NK-92 (cell line): ENCODE results near the gene REPS2.
"Not testable (repeated sequence)": the region's sequence is repeated elsewhere in the genome, so short reads cannot be mapped to it uniquely, and the experiment has no call there.

Experiments used
- DNase-seq: peaks from one replicate; lab custom pipeline; 2025; ENCODE audit not compliant: unreplicated experiment; lab: John Stamatoyannopoulos, UW

REPS2 gene

DNA sequence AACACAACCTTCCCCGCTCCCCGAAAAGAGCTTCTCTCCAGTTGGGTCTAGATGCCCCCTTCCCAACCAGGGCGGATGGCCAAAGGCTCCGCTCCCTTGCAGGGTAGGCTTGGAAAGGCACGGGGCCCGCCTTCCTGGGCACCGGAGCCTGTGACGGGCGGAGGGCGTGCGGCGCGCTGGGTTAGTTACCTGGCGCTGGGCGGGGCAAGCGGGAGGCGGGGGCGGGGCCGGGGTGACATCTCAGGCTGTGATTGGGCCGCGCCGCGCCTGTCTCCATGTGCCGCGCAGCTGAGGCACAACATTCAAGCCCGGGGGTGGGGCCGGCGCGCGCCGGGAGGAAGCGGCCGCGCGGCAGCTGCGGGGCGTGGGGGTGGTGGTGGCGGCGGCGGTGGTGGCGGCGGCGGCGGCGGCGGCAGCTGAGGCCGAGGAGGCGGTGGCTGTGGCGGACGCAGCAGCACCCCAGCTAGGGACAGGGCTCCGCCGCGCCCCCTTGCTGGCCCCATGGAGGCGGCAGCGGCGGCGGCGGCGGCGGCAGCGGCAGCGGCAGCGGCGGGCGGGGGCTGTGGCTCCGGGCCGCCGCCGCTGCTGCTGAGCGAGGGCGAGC is at the start of gene REPS2:
Gene REPS2 (plus strand): TSS at position 298 of the 604 bp plus-strand sequence. CDS start 204 bp downstream, at position 502.
- no peak for DNase-seq

DNA sequence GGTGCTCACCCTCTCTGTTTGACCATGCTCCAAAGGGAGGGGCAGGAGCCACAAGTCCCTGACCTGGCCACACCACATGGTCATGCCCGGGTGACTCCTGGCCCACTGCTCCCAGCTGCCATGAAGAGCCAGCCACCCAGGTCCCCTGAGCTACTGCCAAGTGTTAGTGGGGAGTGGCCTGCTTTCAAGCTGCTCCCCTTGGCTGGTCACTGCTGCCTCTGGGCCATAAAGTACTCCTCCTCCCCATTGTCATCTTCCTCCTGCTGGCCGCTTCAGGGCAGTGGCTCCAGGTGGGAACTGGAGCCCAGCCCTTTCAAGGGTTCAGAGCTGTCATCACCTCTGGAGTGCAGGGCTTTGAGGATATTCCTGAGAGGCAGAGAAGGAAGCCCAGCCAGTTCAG is 49.0 kb upstream of the REPS2 start:
- no peak for DNase-seq

DNA sequence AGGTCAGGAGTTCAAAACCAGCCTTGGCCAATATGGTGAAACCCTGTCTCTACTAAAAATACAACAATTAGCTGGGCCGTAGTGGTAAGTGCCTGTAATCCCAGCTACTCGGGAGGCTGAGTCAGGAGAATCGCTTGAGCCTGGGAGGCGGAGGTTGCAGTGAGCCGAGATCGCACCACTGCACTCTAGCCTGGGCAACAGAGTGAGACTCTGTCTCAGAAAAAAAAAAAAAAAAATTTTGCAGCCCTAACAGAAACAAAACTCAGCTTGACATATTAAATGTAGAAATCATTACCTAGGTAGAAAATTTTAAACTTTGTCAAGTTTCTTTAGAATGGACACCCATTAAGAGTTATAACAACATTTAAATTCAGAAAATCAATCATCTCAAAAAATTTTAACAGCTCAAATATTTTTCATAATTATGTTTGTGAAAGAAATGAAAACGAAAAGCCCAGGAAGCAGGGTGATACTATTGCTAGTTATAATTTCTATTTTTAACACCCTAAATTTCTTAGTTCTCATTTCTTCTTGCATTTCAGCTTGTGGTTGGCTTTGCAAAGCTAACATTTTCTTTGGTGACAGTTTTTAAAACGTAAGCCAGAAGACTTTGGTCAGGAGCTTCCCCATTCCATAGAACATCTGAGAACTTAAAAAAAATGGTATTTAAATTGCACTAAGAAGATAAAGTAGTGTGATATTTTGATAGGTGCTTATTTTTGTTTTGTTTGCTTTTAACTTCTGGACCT is 43.0 kb upstream of the REPS2 start:
- no peak for DNase-seq

DNA sequence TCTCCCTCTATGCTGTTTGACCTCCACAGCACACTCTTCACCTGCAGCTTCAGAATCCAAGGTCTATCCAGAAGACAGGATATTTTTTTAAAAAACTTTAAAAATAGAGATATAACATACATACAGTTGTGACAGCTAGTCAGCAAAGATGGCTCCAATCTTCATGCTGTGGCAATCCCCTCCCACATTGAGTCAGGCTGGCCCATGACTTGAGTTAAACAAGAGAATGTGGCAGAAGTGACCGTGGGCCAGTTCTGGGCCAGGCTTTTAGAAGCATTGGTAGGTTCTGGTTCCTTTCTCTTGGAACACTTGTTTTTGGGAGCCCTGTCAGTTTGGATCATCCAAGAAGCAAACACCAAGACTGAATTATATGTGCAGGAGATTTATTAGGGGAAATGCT is 36.1 kb upstream of the REPS2 start:
- DNase-seq, result no peak

DNA sequence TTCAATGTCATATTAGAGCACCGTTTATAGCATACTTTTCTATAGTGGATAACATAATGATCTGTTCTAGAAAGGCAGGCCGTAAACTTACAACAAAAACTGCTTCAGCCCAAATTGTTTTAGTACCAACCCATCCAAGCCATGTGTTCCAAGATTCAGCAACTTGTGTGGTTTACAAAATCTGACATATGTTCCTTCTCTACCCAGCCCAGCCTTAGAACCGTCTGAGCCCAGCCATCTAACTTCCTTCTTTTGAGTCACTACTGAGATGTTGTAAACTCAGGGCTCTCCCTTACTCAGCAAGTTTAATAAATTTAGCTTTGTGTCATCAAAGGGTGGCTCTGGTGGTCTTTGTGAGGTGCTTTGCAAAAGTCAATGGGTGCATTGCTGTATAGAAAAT is 32.4 kb upstream of the REPS2 start:
- DNase-seq, result no peak

DNA sequence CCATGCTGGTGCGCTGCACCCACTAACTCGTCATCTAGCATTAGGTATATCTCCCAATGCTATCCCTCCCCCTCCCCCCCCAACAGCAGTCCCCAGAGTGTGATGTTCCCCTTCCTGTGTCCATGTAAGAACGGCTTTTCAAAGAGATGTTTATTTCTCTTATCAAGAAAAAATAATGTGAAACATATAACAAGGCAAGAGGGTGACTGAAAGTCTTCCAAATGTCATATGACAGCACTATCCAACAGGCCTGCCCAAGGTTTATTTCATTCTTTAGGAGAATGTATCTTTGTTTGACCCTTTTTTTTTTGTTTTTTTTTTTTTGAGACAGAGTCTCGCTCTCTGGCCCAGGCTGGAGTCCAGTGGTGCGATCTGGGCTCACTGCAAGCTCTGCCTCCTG is 29.9 kb upstream of the REPS2 start:
- DNase-seq, result no peak

DNA sequence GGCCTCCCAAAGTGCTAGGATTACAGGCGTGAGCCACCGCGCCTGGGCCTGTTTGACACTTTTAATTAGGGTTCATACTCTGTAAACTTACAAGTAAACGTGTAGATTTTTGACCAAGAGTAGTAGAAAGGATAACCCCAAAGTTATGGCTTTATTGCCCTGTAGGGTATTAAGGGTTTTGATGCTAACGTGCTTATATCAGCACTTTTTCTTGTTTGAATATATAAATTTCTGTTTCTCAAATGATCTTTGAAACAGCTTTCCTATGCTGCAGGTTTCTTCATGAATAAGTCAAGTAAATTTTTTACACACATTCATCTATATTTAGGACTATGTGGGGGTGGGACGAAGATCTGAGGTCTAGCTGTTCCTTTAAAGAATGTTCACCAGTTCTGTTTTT is 29.3 kb upstream of the REPS2 start:
- no peak for DNase-seq

DNA sequence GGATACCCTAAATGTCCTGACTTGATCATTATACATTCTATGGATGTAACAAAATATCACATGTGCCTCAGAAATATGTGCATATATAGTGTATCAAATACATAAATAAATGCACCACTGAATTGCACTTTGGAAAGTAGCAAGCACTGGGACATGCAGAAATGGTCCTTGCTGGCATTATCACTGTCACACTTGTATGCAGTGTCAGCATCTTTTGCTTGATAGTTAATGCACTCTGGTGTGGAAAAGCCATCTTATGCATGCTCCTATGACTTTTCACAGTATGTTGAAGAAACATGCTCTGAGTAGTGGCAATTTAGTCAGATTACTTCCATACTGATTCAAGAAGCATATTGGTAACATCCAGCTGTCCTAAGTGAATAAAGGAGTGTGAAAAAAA is 27.5 kb upstream of the REPS2 start:
- no peak for DNase-seq

DNA sequence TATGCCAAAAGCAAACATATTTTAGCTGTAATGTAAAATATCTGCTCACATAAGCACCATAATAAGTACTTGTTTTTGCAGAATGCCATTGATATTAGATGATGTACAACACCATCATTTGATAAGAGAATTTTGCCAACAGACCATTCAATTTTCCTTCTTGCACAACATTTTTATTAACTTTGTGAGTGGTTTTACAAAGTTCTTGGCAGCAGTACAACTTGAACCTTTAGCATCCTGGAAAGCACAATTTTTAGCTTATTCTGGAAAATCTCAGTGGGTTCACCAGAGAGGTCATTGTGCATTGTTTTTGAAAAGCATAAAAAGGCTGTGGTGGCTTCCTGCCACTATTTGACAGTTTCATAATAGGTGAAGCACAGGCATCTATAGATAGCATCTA is 26.4 kb upstream of the REPS2 start:
- DNase-seq, result no peak

DNA sequence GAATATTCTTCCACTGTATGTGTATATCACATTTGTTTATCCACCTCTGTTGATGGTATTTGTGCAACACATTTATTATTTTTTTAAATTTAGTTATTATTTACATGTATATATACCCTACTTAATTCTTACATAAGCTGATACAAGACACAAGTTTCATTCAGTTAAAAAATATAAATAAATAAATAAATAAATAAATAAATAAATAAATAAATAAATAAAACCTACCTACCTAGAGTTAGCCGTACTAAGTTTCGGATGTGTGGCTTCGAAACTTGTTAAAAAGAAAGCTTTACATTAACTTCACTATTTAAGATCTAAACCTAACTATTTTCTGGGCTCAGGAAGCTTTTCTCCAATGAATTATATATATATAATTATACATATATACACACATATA is 23.3 kb upstream of the REPS2 start:
- no peak for DNase-seq

DNA sequence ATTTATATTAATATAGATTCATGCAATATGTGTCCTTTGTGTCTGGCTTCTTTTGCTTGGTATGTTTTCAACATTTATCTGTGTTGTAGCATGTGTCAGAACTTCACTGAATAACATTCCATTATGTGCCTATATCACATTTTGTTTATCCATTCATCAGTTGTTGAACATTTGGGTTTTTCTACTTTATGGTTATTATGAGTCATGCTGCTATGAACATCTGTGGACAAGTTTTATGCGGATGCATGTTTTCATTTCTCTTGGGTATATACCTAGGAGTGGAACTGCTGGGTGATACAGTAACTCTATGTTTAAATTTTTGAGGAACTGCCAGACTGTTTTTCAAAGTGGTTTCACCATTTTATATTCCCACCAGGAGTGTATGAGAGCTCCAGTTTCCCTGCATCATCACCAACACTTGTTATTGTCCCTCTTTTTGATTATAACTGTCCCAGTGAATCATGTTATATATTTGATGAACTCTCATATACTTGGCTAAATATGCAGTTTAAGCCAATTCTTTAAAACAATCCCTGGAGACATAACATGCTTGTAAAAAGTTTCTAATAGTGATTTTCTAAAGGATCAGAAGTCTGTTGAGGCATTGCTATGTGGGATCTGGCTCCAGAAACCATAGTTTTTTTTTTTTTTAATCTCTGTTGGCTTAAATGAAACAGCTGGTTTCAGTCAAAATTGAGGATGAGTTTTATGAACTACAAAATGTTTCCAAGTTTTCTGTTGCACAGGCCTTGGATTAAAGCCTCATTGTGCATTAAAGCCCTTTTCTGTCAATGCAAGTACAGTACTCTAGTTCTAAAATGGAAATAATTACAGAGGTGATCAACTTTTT is 21.6 kb upstream of the REPS2 start:
- DNase-seq, result no peak

DNA sequence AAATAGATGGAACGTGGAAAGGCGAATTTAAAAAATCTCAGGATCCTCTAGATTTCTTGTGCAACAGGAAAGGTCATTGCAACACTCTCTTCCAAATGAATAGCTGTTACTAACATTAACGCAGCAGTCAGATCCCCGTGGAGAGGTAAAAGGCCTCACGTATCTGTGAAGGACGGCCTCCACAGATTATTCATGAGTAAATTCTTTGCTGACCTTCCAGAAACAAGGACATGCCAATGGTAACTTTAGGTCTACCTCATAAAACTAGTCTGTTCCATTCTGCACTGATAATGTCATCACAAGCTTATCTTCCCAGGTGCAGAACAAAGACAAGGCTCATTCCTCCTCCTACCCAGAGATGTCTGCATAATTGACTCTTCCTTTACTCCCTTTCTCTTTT is 16.1 kb upstream of the REPS2 start:
- DNase-seq, result no peak

DNA sequence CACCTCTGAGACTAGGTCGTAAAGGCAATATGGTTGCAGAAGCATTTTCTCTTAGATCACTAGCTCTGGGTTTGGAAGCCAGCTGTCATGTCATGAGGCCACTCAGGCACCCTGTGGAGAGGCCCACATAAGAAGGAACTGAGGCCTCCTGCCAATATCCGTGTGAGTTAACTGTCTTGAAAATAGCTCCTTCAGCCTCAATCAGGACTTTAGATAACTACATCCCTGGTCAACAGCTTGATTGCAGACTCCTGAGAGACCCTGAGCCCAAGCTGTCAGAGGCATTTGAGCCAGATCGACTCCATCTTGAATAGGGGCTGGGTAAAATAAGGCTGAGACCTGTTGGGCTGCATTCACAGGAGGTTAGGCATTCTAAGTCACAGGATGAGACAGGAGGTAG is 15.1 kb upstream of the REPS2 start:
- DNase-seq, result no peak

DNA sequence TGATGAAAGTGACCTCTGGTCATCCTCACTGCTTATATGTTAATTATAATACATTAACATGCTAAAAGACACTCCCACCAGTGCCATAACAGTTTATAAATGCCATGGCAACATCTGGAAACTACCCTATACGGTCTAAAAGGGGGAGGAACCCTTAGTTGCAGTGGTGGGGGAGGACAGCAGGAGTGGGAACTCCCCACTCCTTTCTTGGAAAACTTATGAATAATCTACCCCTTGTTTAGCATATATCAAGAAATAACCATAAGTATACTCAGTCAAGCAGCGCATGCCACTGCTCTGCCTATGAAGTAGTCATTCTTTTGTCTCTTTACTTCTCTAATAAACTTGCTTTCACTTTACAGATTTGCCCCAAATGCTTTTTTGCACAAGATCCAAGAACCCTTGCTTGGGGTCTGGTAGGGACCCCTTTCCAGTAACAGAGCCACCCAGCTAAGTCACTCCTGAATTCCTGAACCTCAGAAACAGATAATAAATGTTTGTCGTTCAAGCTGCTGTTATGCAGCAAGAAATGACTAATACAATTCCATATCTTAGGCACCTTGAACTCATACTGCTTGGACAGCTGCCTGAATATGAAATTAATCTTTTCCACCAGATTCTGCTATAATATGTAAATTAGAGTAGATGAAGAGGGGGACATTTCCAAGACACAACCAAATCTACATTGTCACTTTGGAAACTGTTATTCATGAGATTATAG is 14.4 kb upstream of the REPS2 start:
- DNase-seq, result no peak

DNA sequence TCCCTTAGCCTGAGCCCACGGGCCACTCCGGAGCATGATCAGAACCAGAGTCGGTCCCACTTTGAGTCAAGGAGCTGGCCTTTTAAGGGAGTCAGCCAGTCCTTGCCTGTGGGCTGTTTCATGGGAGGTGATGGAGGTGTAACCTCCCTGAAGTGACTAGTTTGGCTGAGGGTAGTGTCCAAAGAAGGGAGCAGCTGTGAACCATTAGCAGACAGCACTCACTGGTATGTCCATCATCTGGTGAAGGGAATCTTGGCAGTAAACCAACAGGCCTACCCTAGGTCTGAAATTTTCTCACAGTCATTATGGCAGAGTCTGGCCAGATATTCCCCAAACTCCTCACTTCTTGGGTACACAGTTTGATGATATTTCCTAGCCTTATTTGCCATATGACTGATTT is 12.3 kb upstream of the REPS2 start:
- DNase-seq, result no peak

DNA sequence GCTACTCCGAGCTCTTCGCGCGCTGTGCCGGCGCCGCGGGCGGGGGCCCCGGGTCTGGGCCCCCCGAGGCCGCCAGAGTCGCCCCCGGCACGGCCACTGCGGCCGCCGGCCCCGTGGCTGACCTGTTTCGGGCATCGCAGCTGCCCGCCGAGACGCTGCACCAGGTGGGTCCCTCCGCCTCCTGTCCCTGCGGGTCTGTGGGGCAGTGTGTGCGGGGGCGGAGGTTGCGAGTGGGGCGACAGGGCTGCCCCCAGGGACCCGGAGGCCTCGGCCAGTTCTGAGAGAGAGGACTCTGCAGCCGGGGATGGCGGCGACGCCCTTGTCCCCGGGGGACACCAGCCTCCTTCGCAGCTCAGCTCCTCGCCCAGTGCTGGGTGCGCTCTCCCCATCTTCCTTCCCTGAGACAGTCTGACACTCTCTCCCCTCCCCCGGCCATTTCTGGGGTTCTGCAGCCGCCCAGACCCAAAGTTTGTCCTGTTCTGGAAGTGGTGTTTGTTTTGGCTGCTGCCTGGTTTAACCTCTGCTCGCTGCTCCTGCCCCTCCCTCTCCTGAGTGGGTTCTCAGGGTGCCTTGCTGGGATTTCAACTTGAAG is 609 bp downstream of the REPS2 start:
- no peak for DNase-seq

DNA sequence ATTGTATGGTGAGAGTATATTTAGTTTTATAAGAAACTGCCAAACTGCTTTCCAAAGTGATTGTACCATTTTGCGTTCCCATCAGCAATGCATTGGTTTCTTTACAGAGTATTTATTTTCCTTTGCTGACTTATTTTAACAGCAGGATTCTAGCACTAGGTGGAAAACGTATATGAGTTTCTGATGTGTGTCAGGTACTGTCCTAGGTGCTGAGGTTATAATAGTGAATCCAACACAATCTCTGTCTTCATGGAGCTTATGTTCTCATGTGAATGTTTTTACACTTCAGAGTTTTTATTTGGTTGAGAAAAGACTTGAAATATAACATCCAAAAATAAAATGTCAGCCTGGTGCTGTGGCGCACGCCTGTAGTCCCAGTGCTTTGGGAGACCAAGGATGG is 4.0 kb downstream of the REPS2 start:
- DNase-seq, result no peak

DNA sequence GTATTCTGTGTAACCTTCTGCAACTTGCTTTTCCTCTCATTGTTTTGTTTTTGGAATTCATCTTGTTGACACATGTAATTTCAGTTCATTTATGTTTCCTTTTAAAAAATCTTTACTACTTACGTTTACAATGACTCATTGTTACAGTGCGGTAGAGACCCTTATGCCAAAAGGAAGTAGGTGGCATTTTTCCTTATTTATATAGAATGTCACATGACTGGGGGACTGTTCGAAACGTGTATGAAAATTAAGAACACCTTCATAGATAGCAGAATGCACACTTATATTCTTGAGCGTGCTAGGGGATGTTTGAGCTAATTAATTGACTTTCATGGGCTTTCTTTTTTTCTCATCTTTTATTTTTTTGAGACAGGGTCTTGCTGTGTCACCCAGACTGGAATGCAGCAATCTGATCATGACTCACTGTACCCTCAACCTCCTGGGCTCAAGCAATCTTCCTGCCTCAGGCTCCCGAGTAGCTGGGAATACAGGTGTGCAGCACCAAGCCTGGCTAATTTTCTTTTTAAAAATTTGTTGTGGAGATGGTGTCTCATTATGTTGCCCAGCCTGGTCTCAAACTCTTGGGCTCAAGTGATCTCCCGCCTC is 7.3 kb downstream of the REPS2 start:
- DNase-seq, result no peak

DNA sequence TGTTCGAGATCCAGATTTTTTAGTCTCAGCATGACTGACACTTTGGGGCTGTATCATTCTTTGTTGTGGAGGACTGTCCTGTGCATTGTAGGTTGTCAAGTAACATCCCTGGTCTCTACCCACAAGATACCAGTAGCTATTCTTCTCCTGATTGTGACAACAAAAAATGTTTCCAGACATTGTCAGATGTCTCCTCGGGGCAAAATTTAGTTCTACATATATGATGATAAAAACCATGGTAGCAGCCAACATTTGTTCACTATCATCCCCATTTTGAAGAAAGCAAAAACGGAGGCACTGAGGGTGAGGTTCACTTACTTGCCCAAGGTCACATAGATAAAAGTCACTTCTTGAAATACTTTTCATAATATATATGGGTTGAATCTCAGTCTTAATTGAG is 11.3 kb downstream of the REPS2 start:
- no peak for DNase-seq

DNA sequence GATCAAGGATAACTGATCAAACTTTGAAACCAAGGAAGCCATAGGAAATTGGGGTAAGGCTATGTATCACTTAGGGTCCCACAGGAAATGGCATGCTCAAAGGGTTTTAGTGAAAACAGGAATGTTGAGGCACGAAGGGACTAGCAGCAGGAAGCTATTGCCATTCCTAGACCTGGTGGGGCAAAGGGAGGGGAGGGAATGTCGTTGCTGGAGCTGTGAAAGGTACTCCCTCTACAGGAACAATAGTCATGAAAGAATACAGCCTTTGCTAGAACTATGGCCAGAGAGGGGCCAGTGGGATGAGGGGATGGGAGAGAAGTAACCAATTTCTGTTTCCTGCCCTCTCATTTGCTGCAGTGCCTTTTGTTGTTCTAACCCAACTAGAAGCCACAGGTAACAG is 11.9 kb downstream of the REPS2 start:
- DNase-seq, result no peak

DNA sequence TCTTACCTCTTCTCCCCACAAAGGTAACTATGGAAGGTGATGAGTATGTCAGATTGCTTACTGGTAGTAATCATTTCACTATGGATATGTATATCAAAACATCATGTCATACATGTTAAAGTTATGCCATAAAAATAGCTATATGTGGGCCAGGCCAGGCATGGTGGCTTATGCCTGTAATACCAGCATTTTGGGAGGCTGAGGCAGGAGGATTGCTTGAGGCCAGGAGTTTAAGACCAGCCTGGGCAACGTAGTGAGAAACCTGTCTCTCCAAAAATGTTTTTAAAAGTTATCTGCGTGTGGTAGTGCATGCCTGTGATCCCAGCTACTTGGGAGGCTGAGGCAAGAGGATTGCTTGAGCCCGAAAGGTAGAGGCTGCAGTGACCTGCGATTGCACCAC is 16.2 kb downstream of the REPS2 start:
- not testable (repeated sequence) for DNase-seq
